HG02642 (cell line): ENCODE measurements around the gene NUAK2.
A peak's percentile ranks its signal among the peaks of the same experiment; 100 is the strongest.

Source experiments
- ATAC-seq: cut with Tn5 transposase; IDR thresholded peaks from one replicate; pipeline ENCODE4 v1.9.1; 2021; ENCODE audit warnings: mild to moderate bottlenecking; ENCODE audit not compliant: unreplicated experiment, poor library complexity

The NUAK2 gene

DNA sequence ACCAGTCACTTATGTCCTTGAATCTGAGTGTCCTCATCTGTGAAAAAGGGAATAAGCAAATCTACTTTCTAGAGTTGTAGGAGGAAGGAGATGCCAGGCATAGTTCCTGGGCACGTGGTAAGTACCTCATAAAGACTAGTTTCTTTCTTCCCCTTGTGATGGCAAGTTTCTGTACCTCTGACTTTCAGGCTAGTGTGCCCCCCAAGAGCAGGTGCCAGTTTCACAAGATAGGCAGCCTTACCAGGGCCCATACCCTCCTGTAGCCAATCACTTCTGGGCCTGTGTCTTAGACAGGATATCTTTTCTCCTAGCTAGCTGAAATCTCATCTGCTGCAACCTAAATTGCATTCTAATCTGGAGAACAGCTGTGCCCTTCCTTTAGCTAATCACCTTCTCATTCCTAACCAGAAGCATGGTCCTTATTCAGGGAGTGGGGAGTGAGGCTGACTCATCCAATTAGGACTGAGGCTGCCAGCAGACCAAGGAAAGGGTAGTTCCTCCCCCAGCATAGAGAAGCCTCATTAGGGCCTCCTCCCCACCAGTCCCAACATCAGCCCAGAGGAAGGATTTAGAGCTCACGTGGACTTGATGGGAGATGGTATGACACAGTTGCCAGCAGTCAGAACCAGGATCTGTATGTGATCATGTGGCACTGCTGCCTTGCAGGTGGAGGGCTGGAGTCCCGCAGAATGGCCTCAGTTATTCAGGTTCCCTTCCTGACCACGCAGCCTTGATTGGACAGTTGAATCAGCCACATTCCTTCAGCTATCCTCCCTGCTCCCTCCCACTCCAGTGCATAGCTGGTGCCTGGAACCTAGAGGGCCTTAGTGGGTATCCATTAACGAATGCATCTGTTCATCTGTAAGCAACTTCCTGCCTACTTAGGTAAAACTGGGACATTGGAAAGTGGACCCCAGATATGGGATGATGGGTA lies 27.3 kb upstream of the NUAK2 start:
- no peak for ATAC-seq

DNA sequence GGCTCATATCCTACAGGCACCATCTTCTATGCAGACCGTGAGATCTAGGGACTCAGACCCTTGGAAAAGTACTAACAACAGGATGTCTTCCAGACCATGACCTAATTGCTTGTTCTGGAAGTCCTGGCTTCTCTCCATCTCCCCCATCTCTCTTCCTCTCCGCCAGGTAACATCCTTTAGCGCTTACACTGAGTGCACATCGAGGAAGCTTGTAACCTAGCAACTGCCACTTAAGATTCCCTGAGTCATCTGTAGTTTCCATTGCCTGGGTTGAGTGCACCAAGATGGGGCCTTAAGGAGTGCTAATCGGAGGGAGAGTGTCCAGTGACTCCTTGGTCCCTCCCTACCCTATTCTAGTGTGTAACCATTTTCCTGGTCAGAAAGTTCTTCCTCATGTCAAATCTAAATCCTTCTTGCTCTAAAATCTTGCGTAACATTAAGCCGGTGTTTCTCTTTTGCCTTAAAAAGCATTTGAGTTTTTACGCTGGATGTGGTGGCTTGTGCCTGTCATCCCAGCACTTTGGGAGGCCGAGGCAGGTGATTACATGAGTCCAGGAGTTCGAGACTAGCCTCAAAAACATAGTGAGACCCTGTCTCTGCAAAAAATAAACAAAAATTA lies 25.5 kb upstream of the NUAK2 start:
- no peak for ATAC-seq

DNA sequence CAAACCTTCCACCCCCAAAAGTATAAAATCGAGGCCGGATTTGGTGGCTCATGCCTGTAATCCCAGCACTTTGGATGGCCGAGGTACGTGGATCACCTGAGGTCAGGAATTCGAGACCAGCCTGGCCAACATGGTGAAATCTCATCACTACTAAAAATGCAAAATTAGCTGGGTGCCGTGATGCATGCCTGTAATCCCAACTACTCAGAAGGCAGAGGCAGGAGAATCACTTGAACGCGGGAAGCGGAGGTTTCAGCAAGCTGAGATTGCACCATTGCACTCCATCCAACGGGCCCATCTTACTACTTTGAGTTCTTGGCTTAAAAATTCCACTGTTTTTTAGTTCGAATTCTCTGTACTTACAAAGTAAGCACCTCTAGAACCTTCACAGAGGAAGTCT lies 24.2 kb upstream of the NUAK2 start:
- ATAC-seq = no peak

DNA sequence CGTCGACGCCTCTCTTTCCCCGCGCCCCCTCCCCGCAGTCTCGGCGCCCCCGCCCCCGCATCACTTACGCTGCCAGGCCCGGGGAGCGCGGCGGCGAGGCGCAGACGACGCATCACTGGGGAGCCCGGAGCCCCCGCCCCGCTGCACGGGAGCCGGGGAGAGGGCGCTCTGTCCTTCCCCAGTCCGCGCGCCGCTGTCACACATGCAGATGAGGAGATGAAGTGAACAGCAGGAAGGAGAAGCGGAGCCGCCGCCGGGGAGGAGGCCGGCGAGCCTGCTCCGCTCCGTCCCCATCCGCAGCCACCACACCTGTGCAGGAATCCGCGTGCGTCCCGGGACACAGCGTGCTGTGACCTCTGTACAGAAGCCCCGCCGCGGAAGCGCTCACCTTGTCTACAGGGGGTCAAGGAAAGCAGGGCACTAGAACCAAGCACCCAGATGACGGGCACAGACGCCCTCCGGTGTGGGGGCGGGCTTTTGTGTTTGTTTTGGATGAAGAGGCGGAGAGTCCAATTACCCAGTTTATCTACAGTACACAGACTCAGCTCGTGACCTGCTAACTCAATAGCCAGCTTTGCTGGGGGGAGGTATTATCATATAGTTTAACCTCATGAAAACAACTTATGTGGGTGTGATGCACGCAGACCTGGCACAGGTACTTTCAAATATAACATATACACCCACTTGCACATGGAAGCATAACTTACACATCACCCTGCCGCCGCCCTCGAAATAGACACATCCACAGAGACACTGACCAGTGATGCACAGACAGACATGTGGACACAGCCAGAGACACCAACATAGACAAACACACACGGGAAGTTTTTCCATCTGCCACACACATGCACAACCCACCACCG lies 22.8 kb upstream of the NUAK2 start:
- no peak for ATAC-seq

DNA sequence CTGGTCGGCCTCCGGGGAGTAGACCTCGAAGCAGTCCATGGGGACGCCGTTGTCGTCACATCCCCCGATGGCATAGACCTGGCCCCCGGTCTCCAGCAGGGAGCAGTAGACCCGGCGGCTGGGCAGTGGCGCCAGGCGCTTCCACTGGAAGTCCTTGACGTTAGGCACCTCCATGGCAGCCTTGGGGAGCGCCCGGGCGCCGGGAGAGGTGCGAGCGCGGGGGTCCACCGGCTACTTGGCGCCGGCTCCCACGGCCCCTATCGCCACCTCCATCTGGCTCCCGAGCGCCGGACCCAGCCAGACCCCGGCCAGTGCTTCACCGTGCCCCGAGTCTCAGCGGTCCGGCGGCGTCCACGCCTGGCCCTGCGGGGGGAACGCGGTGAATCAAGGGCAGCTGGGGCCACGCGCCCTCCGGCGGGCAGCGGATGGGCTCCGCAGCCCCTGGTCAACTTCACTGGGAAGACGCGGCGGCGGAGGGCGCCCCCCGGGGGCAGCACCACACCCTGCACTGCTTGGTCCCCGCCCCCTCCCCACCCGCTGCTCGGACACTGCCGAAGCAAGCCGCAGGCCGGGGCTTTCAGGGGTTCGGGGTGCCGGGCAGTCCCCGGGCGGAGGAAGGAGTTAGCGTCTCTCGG lies 22.0 kb upstream of the NUAK2 start:
- ATAC-seq = no peak

DNA sequence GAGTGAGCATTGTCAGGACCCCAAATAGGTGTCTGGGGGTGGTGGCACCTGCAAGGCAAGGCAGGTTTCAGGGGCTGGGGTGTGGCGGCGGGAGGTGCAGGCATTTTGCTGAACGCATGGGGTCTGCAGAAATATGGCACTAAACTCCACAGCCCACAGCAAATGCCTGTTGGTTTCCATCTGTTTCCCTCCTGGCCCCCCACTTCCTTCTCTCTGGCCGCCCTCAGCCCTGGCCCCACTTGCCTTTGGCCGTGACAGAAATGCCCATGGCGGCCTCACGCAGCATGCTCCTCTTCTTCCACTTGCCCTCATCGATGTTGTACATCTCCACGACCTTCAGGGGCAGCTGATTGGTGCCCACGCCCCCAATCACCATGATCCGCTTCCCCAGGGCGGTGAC lies 21.4 kb upstream of the NUAK2 start:
- no peak for ATAC-seq

DNA sequence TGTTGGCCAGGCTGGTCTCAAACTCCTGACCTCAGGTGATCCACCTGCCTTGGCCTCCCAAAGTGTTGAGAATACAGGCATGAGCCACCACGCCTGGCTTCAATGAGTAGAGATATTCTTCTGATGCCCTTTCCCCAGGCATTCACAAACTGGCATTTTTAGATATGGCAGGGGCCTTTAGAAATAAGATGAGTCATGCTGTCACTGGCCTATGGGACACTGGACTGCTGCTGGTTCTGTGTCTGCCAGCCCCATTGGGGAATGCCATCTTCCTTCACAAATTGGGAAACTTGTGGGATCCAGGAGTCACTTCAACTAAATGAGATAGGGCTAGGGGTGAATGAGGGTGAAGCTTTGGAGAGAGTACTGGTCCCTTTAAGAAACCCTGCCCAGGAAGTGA lies 19.1 kb upstream of the NUAK2 start:
- ATAC-seq = no peak

DNA sequence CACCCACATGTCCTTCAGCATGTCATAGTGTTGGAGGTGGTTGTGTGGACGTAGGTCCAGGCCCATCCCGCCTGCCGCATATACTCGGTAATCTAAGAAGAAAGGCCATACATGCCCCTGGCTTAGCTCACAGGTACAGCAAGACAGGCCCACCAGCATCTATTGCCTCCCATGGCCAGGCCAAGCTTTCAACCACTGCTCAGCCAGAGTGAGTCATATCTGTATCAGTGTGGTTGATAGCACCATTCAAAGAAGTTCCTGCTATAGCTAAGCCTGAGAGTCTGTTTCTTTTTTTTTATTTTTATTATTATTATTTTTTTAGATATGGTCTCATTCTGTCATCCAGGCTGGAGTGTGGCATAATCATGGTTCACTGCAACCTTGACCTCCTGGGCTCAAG lies 18.2 kb upstream of the NUAK2 start:
- peak; percentile 64 for ATAC-seq

DNA sequence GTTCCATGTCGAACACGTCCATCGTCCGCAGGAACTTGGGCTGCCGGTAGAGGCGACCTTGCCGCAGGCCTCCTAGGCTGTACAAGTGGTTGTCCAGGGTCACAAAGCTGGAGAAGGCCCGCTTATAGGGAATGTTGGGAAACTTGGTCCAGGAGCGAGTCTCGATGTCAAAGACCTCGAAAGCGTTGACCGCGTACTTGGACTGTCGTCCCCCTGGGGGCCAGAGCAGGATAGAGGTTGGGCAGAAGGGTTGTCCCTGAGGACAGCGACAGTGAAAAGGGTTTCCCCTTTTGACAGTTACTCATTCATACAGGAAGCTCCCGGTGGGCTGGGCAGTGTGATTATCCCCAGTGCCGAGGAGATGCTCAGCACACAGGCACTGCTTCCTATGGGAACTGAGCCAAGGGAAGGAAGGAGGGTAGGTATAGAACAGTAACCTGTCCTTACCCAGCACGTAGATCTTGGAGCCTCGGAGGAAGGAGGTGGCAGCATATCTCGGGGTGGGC lies 17.7 kb upstream of the NUAK2 start:
- ATAC-seq = no peak

DNA sequence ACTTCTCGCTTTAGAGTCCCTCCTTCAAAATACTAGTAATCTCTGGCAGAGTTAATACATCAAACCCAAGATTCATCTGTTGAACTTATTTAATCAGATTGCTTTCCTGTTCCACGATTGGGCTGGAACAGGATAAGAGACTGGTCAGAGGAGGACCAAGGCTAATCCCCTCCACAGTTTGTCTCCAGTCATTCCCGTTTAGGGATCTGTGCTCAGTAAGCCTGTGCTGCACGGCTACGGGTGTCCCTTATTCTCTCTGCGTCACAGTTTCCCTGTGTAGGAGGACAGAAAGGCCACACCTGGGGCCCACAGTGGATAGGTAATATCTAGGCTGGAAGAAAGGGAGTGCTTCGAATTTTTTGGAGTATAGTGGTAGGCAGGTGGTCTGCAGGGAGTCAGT lies 16.5 kb upstream of the NUAK2 start:
- ATAC-seq = no peak

DNA sequence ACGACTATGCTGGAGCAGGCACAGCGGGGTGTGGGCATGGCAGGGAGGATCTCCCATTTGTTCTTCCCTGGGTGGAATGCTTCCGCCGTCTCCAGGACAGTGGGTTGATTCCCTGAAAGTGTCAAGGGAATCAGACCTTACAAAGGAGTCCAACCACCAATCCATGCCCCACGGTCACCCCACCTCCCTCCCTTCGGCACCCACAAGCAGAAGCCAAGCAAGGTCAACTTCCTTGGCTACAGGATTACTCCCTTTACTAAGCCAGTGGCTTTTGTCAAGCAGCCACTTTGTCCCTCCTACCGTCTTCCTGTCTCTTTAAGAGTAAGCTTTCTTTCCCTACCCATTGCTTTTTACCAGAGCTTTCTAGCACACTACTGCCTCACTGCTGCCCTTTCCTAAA lies 15.9 kb upstream of the NUAK2 start:
- no peak for ATAC-seq

DNA sequence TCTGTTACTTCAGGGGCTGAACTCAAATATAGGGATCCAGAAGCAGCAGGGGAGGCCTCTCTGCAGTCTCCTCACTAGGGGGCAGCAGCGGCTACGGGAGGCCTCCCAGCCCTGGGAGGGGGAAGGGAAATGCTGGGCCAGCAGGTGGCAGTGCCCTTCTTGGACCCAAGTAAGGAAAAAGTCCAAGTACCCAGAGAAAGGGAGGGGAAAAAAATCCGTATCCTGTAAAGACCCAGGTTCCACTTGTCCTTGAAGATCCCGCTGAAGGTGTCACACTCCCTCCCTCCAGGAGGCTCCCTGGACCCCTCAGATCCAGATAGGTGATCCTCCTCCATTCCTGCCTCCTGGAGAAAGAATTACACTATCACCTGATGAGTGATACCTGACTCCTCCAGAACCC lies 14.1 kb upstream of the NUAK2 start:
- no peak for ATAC-seq

DNA sequence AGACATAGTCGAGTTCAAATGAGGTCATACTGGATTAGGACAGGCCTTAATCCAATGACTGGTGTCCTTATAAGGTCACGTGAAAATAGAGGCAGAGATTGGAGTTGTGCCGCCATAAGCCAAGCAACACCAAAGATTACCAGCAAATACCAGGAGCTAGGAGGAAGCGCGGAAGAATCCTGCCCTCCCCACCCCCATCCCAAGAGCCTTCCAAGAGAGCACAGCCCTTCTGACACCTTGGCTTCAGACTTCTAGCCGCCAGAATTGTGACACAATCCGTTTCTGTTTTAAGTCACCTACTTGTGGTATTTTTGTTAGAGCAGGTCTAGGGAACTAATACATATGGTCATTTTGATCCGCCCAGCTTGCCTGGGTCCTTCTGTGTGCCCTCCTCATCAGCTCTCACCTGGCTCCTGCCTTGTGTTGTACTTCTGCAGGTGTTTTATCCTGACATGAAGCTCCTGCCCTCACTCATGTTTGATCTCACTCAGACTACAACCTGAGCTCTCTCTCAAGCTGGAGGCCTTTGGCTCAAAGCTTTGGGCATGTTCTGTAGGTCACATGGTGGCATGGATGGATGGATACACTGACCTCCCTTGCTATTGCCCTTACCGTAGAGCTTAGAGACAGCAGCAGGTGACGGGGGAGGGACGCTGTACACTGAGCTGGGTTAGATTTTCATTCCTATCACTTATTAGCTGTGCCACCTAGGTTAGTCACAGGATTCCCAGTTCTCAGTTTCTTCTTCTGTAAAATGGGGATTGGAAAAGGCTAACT lies 10.7 kb upstream of the NUAK2 start:
- ATAC-seq = no peak

DNA sequence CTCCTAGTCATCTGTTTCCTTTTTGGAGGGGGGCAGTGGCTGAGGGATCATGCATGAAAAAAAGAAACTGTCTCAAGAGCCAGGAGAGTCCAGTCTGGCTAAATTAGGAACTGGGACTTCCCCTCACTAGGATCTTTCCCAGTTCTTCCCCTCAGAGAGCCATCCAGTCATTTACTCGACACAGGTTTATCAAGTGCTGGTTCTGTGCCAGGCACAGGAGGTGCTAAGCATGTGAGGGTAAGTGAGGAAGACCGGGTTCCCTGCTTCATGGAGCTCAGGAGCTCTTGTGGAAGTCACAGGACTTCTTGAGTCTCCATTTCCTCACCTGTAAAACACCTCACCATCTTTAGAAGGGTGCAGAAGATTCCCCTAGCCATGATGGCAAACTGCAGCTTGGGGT lies 8.6 kb upstream of the NUAK2 start:
- no peak for ATAC-seq

DNA sequence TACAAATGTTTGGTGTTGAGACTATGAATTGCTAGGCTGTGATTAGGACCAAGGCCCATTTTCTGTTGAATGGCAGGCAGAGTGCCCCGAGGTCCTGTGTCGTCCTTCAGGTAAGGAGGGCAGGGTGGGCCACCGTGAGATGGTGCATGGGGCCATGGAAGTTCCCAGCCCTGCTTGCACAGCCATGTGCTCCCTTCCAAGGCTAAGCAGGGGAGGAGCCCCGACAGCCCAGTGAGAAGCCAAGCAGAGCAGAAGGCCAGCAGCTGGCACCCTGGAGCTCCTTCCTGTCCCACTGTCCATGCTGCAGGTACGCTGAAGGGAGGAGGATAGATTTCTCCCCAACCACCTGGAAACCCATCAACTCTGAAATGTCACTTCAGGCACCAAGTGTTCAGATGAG lies 8.2 kb upstream of the NUAK2 start:
- no peak for ATAC-seq

DNA sequence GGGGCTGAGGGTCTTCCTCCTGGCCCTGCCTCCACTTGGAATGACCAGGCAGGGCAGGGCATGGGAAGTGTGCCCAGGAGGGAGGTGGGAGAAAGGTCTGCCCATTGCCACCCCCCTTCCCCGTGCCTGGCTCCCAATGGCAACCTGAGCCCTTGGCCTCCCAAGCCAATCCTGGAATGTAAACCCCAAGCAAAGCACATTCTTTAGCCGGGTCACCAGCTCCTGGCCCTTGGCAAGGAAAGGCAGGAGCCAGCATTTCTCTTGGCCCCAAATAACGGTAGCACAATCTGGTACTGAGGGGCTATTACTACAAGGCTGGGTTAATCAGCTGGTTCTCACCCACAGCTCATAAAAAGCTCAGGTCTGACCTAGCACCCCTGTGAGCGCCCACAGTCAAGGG lies 6.9 kb upstream of the NUAK2 start:
- no peak for ATAC-seq

DNA sequence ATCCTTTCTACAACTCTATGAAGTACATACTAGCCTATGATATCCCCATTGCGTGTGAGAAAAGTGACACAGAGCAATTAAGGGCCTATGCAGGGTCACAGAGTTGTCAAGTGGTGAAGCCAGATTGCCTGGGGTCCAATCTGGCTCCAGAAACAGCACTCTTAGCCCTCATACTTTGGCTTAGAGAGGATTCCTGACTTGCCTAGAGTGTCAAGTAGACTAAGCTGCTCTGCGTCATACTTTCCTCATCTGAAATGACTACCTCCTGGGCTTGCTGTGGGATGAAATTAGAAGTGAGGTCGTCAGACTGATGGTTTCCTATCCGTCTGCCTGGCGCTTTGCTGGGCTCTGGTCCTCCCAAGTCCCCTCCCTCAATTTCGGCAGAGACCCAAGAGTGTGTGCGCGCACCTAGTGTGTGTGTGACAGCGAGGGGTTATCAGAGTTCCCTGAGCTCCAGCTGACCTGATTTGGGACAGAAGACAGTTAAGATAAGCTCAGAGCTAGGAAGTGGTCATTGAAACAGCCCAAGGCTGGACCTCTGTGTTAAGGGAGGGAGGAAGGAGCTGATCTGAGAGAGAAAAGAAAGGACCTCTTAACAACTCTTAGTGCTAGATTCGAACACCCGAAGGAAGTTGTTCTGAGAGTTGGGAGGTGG lies 5.4 kb upstream of the NUAK2 start:
- no peak for ATAC-seq

DNA sequence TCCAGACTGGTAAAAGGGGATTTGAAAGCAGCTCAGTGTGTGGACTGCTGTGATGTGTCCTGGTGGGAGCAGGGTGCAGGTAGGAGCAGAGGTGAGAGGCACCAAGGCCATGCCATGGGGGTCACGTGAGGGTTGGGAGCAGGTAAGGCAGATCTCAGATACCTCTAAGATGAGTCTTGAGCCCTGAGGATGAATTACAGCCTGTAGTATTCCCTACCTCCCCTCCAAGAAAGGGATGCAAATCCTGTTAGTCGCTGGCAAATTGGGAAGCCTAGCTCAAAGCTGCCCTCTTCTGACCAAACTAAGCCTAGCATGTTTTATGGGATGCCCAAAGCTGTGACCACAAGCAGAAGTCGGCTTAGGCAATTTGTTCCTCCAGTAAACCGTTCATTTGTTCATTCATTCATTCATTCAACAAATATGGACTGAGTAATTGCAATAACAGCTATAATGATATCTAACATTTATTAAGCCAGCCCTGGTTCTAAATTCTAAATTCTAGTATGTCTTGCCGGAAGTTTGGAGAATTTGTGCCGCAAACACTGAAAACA lies 3.9 kb upstream of the NUAK2 start:
- no peak for ATAC-seq

DNA sequence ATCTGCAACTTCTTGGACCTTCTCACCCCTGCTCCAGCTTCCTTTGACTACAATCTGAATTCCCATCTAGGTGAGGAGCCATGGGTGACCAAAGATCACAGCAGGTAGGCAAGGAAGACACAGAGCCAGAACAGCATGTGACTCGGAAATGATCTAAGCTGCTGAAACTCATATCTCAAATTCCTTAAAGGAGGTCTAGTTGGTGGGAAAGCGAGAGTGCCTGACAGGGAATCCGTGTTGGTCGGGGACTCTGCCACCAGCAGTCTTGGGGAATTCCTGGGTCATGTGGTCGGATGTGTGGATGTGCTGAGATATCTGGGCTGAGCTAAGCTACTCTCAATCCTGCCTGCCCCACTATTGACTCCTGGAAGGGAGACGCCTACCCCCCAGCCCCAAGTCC lies 3.2 kb upstream of the NUAK2 start:
- ATAC-seq = no peak
